Endothelial cell of umbilical vein (primary cell): ENCODE measurements around the gene FBXO11. TPM values are rescaled to one million over a fixed set of nuclear protein-coding genes. Genes with fewer than 3 reads are reported as not detected.

Source experiments
- BruUV-seq: library from RNA; stranded (reverse); fragments of 400-500 nt; replicated peaks from 2 replicates; lab custom pipeline; 2021; lab: Mats Ljungman, UMichigan
- CTCF ChIA-PET: fragments of 300-600, 350-600 bp; sonication (Branson Sonifier 250); formaldehyde crosslinking; loops from one replicate; lab custom pipeline; 2021; ENCODE audit warnings: antibody characterized with exemption, inconsistent platforms; lab: Charles Lee
- POLR2A ChIA-PET: fragments of 300-600, 350-600 bp; sonication (Branson Sonifier 250); formaldehyde crosslinking; loops from one replicate; lab custom pipeline; 2021; ENCODE audit warnings: antibody characterized with exemption, inconsistent platforms; lab: Charles Lee
- DNase-seq: peaks from one replicate; pipeline ENCODE4 v3.0.0-alpha.2; 2011; ENCODE audit warnings: low read depth, low spot score
- FAIRE-seq: peaks from 2 replicates; lab custom pipeline; 2011; peaks lifted over from hg19 to GRCh38; lab: Jason Lieb, UNC
- H2AFZ ChIP-seq: 2 replicates; pipeline ENCODE4 v1.6.0; 2012; ENCODE audit warnings: low read depth, low read length, control low read depth, inconsistent platforms
- H3K27ac ChIP-seq: 2 replicates; pipeline ENCODE4 v1.5.1; 2011; ENCODE audit warnings: low read depth, mild to moderate bottlenecking, control low read depth, low read length, moderate library complexity; ENCODE audit not compliant: insufficient read depth
- H3K27me3 ChIP-seq, 2 experiments: 2 replicates each; pipeline versions ENCODE4 v1.6.0 to v1.6.1; 2011; ENCODE audit warnings: low read length in 2 of 2, mixed read lengths in 1 of 2; ENCODE audit not compliant: control insufficient read depth in 2 of 2, insufficient read depth in 2 of 2
- H3K36me3 ChIP-seq, 2 experiments: 2 replicates in 1 of 2; 3 replicates in 1 of 2; pipeline ENCODE4 v1.5.1; 2011; ENCODE audit warnings: low read length in 2 of 2, mild to moderate bottlenecking in 1 of 2, moderate library complexity in 1 of 2; ENCODE audit not compliant: control insufficient read depth in 2 of 2, insufficient read depth in 2 of 2; ENCODE audit errors: extremely low read depth in 1 of 2
- H3K4me1 ChIP-seq: 3 replicates; pipeline ENCODE4 v1.5.1; 2011; ENCODE audit warnings: mild to moderate bottlenecking, low read length; ENCODE audit not compliant: control insufficient read depth, insufficient read depth; ENCODE audit errors: extremely low read depth
- H3K4me2 ChIP-seq: 2 replicates; pipeline ENCODE4 v1.6.1; 2011; ENCODE audit warnings: low read length, control low read depth, mixed read lengths; ENCODE audit not compliant: insufficient read depth
- H3K4me3 ChIP-seq, 3 experiments: fragments of 200-600 bp in 1 of 3; sonication (generic), shearing (Covaris generic) in 1 of 3; replicated peaks in 1 of 3; 2 replicates each; pipeline ENCODE4 v1.5.1; 2011 to 2016; ENCODE audit warnings: control low read depth in 3 of 3, low read length in 3 of 3, mild to moderate bottlenecking in 2 of 3, inconsistent platforms in 1 of 3, low read depth in 1 of 3, moderate library complexity in 1 of 3; ENCODE audit not compliant: insufficient read depth in 1 of 3
- H3K79me2 ChIP-seq: 2 replicates; pipeline ENCODE4 v1.6.0; 2012; ENCODE audit warnings: low read length, inconsistent platforms; ENCODE audit not compliant: control insufficient read depth, insufficient read depth
- H3K9ac ChIP-seq: replicated peaks from 2 replicates; pipeline ENCODE3; 2011; ENCODE audit warnings: low read length, control low read depth; ENCODE audit not compliant: insufficient read depth; ENCODE audit errors: extremely low read depth
- H3K9me1 ChIP-seq: replicated peaks from 3 replicates; pipeline ENCODE4 v1.6.0; 2011; ENCODE audit warnings: mild to moderate bottlenecking, low read length; ENCODE audit not compliant: control insufficient read depth, insufficient read depth; ENCODE audit errors: extremely low read depth
- H3K9me3 ChIP-seq: replicated peaks from 2 replicates; pipeline ENCODE4 v1.5.1; 2012; ENCODE audit warnings: low read length, inconsistent platforms; ENCODE audit not compliant: control insufficient read depth, insufficient read depth
- H4K20me1 ChIP-seq: replicated peaks from 2 replicates; pipeline ENCODE3; 2011; ENCODE audit warnings: mild to moderate bottlenecking, low read length; ENCODE audit not compliant: control insufficient read depth, insufficient read depth; ENCODE audit errors: extremely low read depth
- EZH2 ChIP-seq: IDR thresholded peaks from 2 replicates; pipeline ENCODE4 v1.6.1; 2012; ENCODE audit warnings: borderline replicate concordance, low read depth, mild to moderate bottlenecking, moderate library complexity, low read length, inconsistent platforms; ENCODE audit not compliant: severe bottlenecking
- FOS ChIP-seq: IDR thresholded peaks from 2 replicates; pipeline ENCODE4 v1.6.1; 2011; ENCODE audit warnings: mild to moderate bottlenecking, low read length, moderate library complexity, borderline replicate concordance; ENCODE audit not compliant: insufficient read depth
- GATA2 ChIP-seq: IDR thresholded peaks from 2 replicates; pipeline ENCODE4 v1.7.0; 2011; ENCODE audit warnings: low read depth, mild to moderate bottlenecking, moderate library complexity, mixed read lengths, low read length; ENCODE audit not compliant: insufficient read length, insufficient read depth
- JUN ChIP-seq: IDR thresholded peaks from 2 replicates; pipeline ENCODE4 v1.6.1; 2011; ENCODE audit warnings: borderline replicate concordance, low read depth; ENCODE audit not compliant: insufficient read length, insufficient read depth
- MYC ChIP-seq: IDR thresholded peaks from one replicate; pipeline ENCODE4 v1.6.1; 2011; ENCODE audit warnings: mild to moderate bottlenecking, low read depth, low read length
- POLR2A ChIP-seq: IDR thresholded peaks from 2 replicates; pipeline ENCODE4 v1.6.1; 2012; ENCODE audit warnings: low read depth, mild to moderate bottlenecking, control low read depth, low read length
- POLR2AphosphoS5 ChIP-seq: IDR thresholded peaks from 2 replicates; pipeline ENCODE4 v1.6.1; 2012; ENCODE audit warnings: low read depth, mild to moderate bottlenecking, control low read depth, low read length, moderate library complexity; ENCODE audit not compliant: insufficient read depth
- dilution Hi-C: fragments of 300-500 bp; cut with MboI; formaldehyde crosslinking; loops from one replicate; pipeline ENCODE4 v1.15.0; 2019; ENCODE audit warnings: low sequenced_read_pairs; ENCODE audit not compliant: extremely low pct_ligation_motif_present
- intact Hi-C: fragments of 100-400 bp; cut with micrococcal nuclease; formaldehyde crosslinking; loops from one replicate; pipeline ENCODE4 v1.10.0; 2022
- polyA plus RNA-seq, 4 experiments: library from polyadenylated mRNA; depleted of rRNA in 3 of 4; stranded (reverse) in 3 of 4; unstranded in 1 of 4; fragments of >200 nt; gene quantifications; 2 replicates each; pipeline versions ENCODE4 v1.2.1 to v1.2.3, GENCODE V29; 2011 to 2012; ENCODE audit warnings: missing spikeins in 1 of 4
- total RNA-seq: library from RNA; stranded (reverse); gene quantifications from 2 replicates; pipeline ENCODE4 v1.2.3, GENCODE V29; 2021
- TF ChIP-seq, protein P1 (sequence below): IDR thresholded peaks from 2 replicates; pipeline ENCODE4 v1.6.1; 2011; ENCODE audit not compliant: insufficient read depth, insufficient read length
- TF ChIP-seq, protein P2 (sequence below), 2 donors: IDR thresholded peaks; 1 replicate in 1 of 2; 2 replicates in 1 of 2; pipeline ENCODE4 v1.5.1; 2011; ENCODE audit warnings: low read length in 2 of 2, mild to moderate bottlenecking in 2 of 2, moderate library complexity in 2 of 2, control low read depth in 1 of 2, inconsistent platforms in 1 of 2, low read depth in 1 of 2; ENCODE audit not compliant: insufficient read depth in 1 of 2; ENCODE audit errors: extremely low read depth in 1 of 2

FBXO11 gene
- total and polyA plus RNA-seq, 2 donors (not counting 3 experiments of a cell fraction or from before 2014, with no cell fraction given), result 23.4 to 59.6 TPM

DNA sequence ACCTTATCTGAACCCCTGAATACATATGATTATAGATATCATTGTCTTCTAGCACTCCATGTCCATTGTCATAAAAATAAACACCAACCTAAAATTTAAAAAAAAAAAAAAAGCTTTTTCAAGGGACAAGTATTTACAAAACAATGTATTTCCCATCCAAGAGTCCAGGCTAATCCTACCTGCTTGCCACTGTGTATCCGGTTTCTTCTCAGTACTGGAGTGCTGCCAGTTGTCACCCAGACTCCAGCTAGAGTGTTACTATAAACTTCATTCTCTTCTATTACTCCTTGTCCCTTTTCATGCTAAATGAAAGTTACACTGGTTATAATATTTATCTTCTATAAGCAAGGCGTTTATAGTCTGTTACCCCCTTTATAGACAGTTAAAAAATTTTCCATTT is 87.5 kb downstream of the FBXO11 start:
- no TSS peak for BruUV-seq
- Histone ChIP-seq H3K36me3 (peaks cover 18 to 20% of the 10 kb centered on the region in 2 experiments), H3K9me3 (no peaks in the 10 kb centered on the region), H3K9ac (no peak overlapping the region), H3K27me3 (no peaks in the 10 kb centered on the region), H3K4me1 (no peaks in the 10 kb centered on the region), H3K4me3 (no peak overlapping the region), H4K20me1 (no peaks in the 10 kb centered on the region), H3K79me2 (no peaks in the 10 kb centered on the region), H3K4me2 (no peak overlapping the region), H3K9me1 (no peaks in the 10 kb centered on the region), H2AFZ (no peak overlapping the region), H3K27ac (no peak overlapping the region)
- ChIA-PET POLR2A (no interaction called here), CTCF (no interaction called here)
- no peak for DNase-seq
- dilution Hi-C loops, result no loop called here
- intact Hi-C loops, result no loop called here
- FAIRE-seq, result no peak
- TF ChIP-seq GATA2 (no peak), EZH2 (no peak), POLR2A (no peak), MYC (no peak), POLR2AphosphoS5 (no peak), FOS (no peak), JUN (no peak)
- TF ChIP-seq, protein P1, sequence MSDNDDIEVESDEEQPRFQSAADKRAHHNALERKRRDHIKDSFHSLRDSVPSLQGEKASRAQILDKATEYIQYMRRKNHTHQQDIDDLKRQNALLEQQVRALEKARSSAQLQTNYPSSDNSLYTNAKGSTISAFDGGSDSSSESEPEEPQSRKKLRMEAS, result no peak
- TF ChIP-seq, protein P2, sequence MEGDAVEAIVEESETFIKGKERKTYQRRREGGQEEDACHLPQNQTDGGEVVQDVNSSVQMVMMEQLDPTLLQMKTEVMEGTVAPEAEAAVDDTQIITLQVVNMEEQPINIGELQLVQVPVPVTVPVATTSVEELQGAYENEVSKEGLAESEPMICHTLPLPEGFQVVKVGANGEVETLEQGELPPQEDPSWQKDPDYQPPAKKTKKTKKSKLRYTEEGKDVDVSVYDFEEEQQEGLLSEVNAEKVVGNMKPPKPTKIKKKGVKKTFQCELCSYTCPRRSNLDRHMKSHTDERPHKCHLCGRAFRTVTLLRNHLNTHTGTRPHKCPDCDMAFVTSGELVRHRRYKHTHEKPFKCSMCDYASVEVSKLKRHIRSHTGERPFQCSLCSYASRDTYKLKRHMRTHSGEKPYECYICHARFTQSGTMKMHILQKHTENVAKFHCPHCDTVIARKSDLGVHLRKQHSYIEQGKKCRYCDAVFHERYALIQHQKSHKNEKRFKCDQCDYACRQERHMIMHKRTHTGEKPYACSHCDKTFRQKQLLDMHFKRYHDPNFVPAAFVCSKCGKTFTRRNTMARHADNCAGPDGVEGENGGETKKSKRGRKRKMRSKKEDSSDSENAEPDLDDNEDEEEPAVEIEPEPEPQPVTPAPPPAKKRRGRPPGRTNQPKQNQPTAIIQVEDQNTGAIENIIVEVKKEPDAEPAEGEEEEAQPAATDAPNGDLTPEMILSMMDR (IDR thresholded peaks at IDR 0.05; ENCODE audit: extremely low read depth in 1 of 2, insufficient read depth in 1 of 2, low read depth in 1 of 2, low read length in 2 of 2), result no peak
